Measurements from ENCODE around the gene EPHA1. TPM values are rescaled to one million over a fixed set of nuclear protein-coding genes. Genes with fewer than 3 reads are reported as not detected.

Gene EPHA1
- total RNA-seq, 1 donor from 2014 or later, result 54.4 TPM

DNA sequence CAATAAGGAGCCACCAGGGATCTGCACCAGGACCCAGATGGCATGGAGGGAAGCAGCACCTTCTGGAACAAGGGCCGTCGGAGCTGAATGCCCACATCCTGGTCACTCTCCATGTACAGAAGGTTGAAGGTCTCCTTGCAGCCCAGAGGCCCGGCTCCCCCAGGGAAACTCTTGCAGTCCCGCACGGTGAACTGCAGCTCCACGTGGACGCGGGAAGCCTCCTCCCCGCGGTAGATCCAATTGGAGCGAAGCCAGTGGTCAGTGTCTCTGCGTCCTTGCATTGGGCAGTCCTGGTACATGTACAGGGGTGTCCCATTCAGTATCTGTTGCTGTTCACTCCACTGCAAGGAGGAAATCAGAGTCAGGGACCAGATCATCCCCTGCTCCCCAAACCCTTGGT lies 7.4 kb downstream of the EPHA1 start:
- H3K4me1 Mint-ChIP-seq (ENCODE audit: low read depth), result peaks cover 16% of the 10 kb centered on the region
- no peak for DNase-seq (ENCODE audit: low spot score, unreplicated experiment)
- peaks cover 12% of the 10 kb centered on the region for H3K36me3 Mint-ChIP-seq (ENCODE audit: insufficient read depth)
- H3K4me3 Mint-ChIP-seq (ENCODE audit: low read depth), result no peak overlapping the region
- no peaks in the 10 kb centered on the region for H3K27me3 Mint-ChIP-seq
- TF ChIP-seq, protein P1, sequence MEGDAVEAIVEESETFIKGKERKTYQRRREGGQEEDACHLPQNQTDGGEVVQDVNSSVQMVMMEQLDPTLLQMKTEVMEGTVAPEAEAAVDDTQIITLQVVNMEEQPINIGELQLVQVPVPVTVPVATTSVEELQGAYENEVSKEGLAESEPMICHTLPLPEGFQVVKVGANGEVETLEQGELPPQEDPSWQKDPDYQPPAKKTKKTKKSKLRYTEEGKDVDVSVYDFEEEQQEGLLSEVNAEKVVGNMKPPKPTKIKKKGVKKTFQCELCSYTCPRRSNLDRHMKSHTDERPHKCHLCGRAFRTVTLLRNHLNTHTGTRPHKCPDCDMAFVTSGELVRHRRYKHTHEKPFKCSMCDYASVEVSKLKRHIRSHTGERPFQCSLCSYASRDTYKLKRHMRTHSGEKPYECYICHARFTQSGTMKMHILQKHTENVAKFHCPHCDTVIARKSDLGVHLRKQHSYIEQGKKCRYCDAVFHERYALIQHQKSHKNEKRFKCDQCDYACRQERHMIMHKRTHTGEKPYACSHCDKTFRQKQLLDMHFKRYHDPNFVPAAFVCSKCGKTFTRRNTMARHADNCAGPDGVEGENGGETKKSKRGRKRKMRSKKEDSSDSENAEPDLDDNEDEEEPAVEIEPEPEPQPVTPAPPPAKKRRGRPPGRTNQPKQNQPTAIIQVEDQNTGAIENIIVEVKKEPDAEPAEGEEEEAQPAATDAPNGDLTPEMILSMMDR (IDR thresholded peaks at IDR 0.05; ENCODE audit: unreplicated experiment), result no peak
- H3K27ac Mint-ChIP-seq, result no peak overlapping the region
- H3K9me3 Mint-ChIP-seq (ENCODE audit: low read depth), result no peaks in the 10 kb centered on the region

DNA sequence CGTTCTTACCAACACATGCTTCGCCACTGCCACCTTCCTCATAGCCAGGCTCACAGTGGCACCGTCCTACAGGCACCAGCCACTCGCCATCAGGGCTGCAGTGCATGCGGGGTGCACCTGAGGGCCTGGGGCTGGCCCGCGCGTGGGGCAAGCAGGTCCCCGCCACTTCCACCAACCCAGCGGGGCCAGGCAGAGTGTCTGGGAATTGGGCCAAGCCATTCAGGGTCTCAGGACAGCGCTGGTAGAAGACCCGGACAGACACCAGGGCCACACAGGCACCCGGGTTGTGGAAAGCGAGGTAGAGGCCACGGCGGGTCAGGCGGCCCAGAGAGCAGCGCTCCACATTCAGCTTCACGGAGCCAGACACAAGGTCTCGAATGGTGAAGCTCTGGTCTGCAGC lies 9.0 kb downstream of the EPHA1 start:
- peaks cover 10% of the 10 kb centered on the region for H3K4me1 Mint-ChIP-seq (ENCODE audit: low read depth)
- no peaks in the 10 kb centered on the region for H3K27me3 Mint-ChIP-seq
- TF ChIP-seq, protein P1 (IDR thresholded peaks at IDR 0.05; ENCODE audit: unreplicated experiment), result no peak
- DNase-seq (ENCODE audit: low spot score, unreplicated experiment), result no peak
- no peak overlapping the region for H3K4me3 Mint-ChIP-seq (ENCODE audit: low read depth)
- no peaks in the 10 kb centered on the region for H3K9me3 Mint-ChIP-seq (ENCODE audit: low read depth)
- H3K27ac Mint-ChIP-seq, result no peak overlapping the region
- peaks cover 15% of the 10 kb centered on the region for H3K36me3 Mint-ChIP-seq (ENCODE audit: insufficient read depth)

DNA sequence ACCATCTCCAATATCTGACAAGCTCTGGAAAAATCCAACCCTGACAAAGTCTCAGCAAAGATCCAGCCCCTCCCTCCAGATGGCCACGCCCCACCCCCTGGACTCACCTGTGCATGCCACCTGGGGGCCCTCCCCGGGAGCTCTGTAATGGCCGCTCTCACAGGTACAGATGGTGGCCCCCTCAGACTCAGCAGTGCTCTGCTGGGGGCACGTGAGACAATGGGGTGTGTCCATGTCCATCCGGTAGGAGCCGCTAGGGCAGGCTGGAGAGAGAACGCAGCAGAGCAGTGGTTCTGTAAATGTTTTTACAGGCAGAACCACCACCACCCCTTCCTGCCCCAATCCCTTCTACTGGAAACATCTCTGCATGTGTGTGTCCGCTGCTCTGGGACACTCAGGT lies 9.5 kb downstream of the EPHA1 start:
- TF ChIP-seq, protein P1 (IDR thresholded peaks at IDR 0.05; ENCODE audit: unreplicated experiment), result no peak
- Mint-ChIP-seq H3K36me3 (ENCODE audit: insufficient read depth) (peaks cover 13% of the 10 kb centered on the region), H3K27ac (no peak overlapping the region), H3K9me3 (ENCODE audit: low read depth) (no peaks in the 10 kb centered on the region), H3K4me3 (ENCODE audit: low read depth) (no peak overlapping the region), H3K4me1 (ENCODE audit: low read depth) (peaks cover 10% of the 10 kb centered on the region), H3K27me3 (no peaks in the 10 kb centered on the region)
- DNase-seq (ENCODE audit: low spot score, unreplicated experiment), result no peak

DNA sequence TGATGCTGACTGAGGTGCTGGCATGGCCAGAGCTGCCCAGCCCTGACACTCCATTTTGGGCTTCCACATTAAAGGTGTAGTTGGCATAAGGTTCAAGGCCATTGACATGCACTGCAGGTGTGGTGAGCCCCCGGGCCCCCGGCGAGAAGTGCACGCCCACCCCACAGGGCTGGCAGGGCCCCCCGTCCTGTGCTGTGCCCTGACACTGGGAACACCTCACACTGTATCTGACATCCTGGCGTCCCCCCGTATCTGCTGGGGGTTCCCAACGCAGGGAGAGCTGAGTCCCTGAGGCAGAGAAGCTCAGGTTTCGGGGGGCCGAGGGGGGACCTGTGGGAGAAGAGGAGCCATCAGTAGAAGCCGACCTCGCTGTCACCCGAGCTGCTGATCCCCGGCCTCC lies 10.0 kb downstream of the EPHA1 start:
- peaks cover 10% of the 10 kb centered on the region for H3K4me1 Mint-ChIP-seq (ENCODE audit: low read depth)
- TF ChIP-seq, protein P1 (IDR thresholded peaks at IDR 0.05; ENCODE audit: unreplicated experiment), result no peak
- no peaks in the 10 kb centered on the region for H3K9me3 Mint-ChIP-seq (ENCODE audit: low read depth)
- no peak for DNase-seq (ENCODE audit: low spot score, unreplicated experiment)
- H3K36me3 Mint-ChIP-seq (ENCODE audit: insufficient read depth), result peaks cover 16% of the 10 kb centered on the region
- no peaks in the 10 kb centered on the region for H3K27me3 Mint-ChIP-seq
- no peak overlapping the region for H3K4me3 Mint-ChIP-seq (ENCODE audit: low read depth)
- no peak overlapping the region for H3K27ac Mint-ChIP-seq

DNA sequence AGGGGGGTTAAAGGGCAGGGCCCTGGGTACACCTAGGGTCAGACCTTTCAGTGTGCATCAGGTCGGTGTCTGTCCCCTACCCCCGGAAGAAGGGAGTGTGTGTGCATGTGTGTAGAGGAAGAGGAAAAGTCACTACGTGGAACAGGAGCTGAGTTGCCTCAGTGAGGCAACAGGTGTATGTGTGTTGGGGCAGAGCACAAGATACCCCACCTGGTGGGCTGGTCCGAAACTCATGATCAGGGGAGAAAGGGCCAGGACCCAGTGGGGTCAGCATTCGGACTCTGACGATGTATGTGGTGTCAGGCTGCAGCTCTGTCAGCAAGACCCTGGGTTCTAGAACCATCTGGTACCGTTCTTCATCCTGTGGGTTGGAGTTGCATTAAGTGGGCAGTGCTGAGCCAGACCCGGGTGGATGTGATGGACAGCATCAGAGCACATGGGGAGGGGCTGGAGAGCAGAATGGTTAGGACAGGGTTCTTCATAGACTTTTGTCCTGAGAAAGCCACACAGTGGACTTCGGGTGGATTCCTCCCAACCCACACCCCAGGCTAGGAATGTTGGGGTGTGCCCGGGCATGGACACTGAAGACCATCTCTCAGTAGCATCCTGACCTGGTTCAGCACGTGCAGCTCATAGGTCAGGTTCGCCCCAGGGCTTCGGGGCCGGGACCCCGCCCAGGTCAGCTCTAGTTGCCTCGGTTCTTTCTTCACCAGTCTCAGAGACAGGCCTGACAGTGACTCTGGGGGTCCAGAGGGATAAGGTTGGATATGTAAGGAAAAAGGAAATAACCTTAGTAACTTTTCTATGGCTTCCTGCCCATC lies 10.7 kb downstream of the EPHA1 start:
- Mint-ChIP-seq H3K4me1 (ENCODE audit: low read depth) (peaks cover 10% of the 10 kb centered on the region), H3K27ac (no peak overlapping the region), H3K36me3 (ENCODE audit: insufficient read depth) (peaks cover 16% of the 10 kb centered on the region), H3K27me3 (no peaks in the 10 kb centered on the region), H3K9me3 (ENCODE audit: low read depth) (no peaks in the 10 kb centered on the region), H3K4me3 (ENCODE audit: low read depth) (no peak overlapping the region)
- DNase-seq (ENCODE audit: low spot score, unreplicated experiment), result no peak
- TF ChIP-seq, protein P1 (IDR thresholded peaks at IDR 0.05; ENCODE audit: unreplicated experiment), result no peak
